Liver (tissue), 9 donors: ENCODE measurements around the gene RECQL5. TPM values are rescaled to one million over a fixed set of nuclear protein-coding genes. Genes with fewer than 3 reads are reported as not detected.

Experiments used
- DNase-seq: peaks from one replicate; pipeline ENCODE4 v3.0.0-alpha.2; 2017; ENCODE audit warnings: low spot score
- H3K27ac ChIP-seq, 2 donors: one replicate each; pipeline ENCODE4 v1.7.0; 2013; ENCODE audit warnings: inconsistent platforms in 2 of 2, low read length in 2 of 2, control low read depth in 1 of 2, low read depth in 1 of 2, mild to moderate bottlenecking in 1 of 2
- H3K27me3 ChIP-seq, 4 donors: one replicate each; pipeline versions ENCODE4 v1.6.1 to v1.7.0; 2013; ENCODE audit warnings: low read length in 3 of 4, inconsistent platforms in 1 of 4, mild to moderate bottlenecking in 1 of 4, moderate library complexity in 1 of 4; ENCODE audit not compliant: control insufficient read depth in 4 of 4, insufficient read depth in 4 of 4
- H3K36me3 ChIP-seq, 4 donors: one replicate each; pipeline versions ENCODE4 v1.6.1 to v1.7.0; 2013; ENCODE audit warnings: low read length in 3 of 4, mild to moderate bottlenecking in 3 of 4, low read depth in 1 of 4, moderate library complexity in 1 of 4; ENCODE audit not compliant: control insufficient read depth in 4 of 4, insufficient read depth in 3 of 4
- H3K4me1 ChIP-seq, 4 donors: one replicate each; pipeline versions ENCODE4 v1.6.1 to v1.7.0; 2013; ENCODE audit warnings: low read length in 3 of 4, mild to moderate bottlenecking in 3 of 4, moderate library complexity in 1 of 4; ENCODE audit not compliant: control insufficient read depth in 4 of 4, insufficient read depth in 4 of 4
- H3K4me3 ChIP-seq, 3 donors: one replicate each; pipeline versions ENCODE4 v1.6.1 to v1.7.0; 2013; ENCODE audit warnings: low read length in 3 of 3, control low read depth in 1 of 3, low read depth in 1 of 3, mild to moderate bottlenecking in 1 of 3
- H3K9ac ChIP-seq, 2 donors: one replicate each; pipeline ENCODE4 v1.7.0; 2013; ENCODE audit warnings: low read length in 2 of 2, mild to moderate bottlenecking in 2 of 2, moderate library complexity in 2 of 2, control low read depth in 1 of 2, low read depth in 1 of 2
- H3K9me3 ChIP-seq, 4 donors: one replicate each; pipeline versions ENCODE4 v1.6.1 to v1.7.0; 2013; ENCODE audit warnings: low read length in 3 of 4; ENCODE audit not compliant: control insufficient read depth in 4 of 4
- ATF3 ChIP-seq: IDR thresholded peaks from 2 replicates; pipeline ENCODE4 v1.6.1; 2016; ENCODE audit warnings: antibody characterized with exemption
- CTCF ChIP-seq: fragments of 150-350 bp; IDR thresholded peaks from 2 replicates; pipeline ENCODE4 v1.5.1; 2017; ENCODE audit warnings: improper control_type of control experiment, low read depth, low read length; ENCODE audit not compliant: missing input control
- EGR1 ChIP-seq, 2 donors: IDR thresholded peaks; 2 replicates each; pipeline ENCODE4 v1.6.1; 2016 to 2018; ENCODE audit warnings: antibody characterized with exemption in 2 of 2, low read depth in 2 of 2
- FOXA2 ChIP-seq: IDR thresholded peaks from 2 replicates; pipeline ENCODE4 v1.6.1; 2016; ENCODE audit warnings: antibody characterized with exemption
- GABPA ChIP-seq, 2 donors: IDR thresholded peaks in 1 of 2; conservative IDR thresholded peaks in 1 of 2; 2 replicates each; pipeline ENCODE4 v1.6.1; 2016; ENCODE audit warnings: antibody characterized with exemption in 2 of 2, mild to moderate bottlenecking in 1 of 2, moderate library complexity in 1 of 2
- HNF4A ChIP-seq, 2 donors: conservative IDR thresholded peaks; 2 replicates each; pipeline ENCODE4 v1.6.1; 2016; ENCODE audit warnings: antibody characterized with exemption in 2 of 2, mild to moderate bottlenecking in 2 of 2
- HNF4G ChIP-seq: IDR thresholded peaks from 2 replicates; pipeline ENCODE4 v1.6.1; 2016; ENCODE audit warnings: antibody characterized with exemption
- JUND ChIP-seq, 2 donors: IDR thresholded peaks; 2 replicates each; pipeline ENCODE4 v1.6.1; 2016; ENCODE audit warnings: antibody characterized with exemption in 2 of 2
- MAX ChIP-seq: IDR thresholded peaks from 2 replicates; pipeline ENCODE4 v1.6.1; 2016; ENCODE audit warnings: antibody characterized with exemption
- NR2F2 ChIP-seq: IDR thresholded peaks from 2 replicates; pipeline ENCODE4 v1.6.1; 2016; ENCODE audit warnings: antibody characterized with exemption
- RAD21 ChIP-seq, 2 donors: IDR thresholded peaks; 2 replicates each; pipeline ENCODE4 v1.6.1; 2016; ENCODE audit warnings: antibody characterized with exemption in 2 of 2, mild to moderate bottlenecking in 2 of 2
- REST ChIP-seq: IDR thresholded peaks from 2 replicates; pipeline ENCODE4 v1.6.1; 2016; ENCODE audit warnings: antibody characterized with exemption, mild to moderate bottlenecking
- SP1 ChIP-seq: IDR thresholded peaks from 2 replicates; pipeline ENCODE4 v1.6.1; 2018; ENCODE audit warnings: antibody characterized with exemption, mild to moderate bottlenecking
- TAF1 ChIP-seq: conservative IDR thresholded peaks from 2 replicates; pipeline ENCODE4 v1.6.1; 2016; ENCODE audit warnings: antibody characterized with exemption, mild to moderate bottlenecking
- YY1 ChIP-seq: IDR thresholded peaks from 2 replicates; pipeline ENCODE4 v1.6.1; 2016; ENCODE audit warnings: antibody characterized with exemption, mild to moderate bottlenecking
- ZBTB33 ChIP-seq: IDR thresholded peaks from 2 replicates; pipeline ENCODE4 v1.6.1; 2016; ENCODE audit warnings: antibody characterized with exemption
- WGBS: extraction: QIAGEN DNeasy Blood & Tissue Kit; methylation state at CpG from one replicate; pipeline ENCODE4 v1.1.7; 2013; 5-methylcytosine and 5-hydroxymethylcytosine counted together
- polyA plus RNA-seq, 2 donors: library from polyadenylated mRNA; stranded (reverse) in 1 of 2; unstranded in 1 of 2; fragments of 200-250 nt in 1 of 2; fragments of >200 nt in 1 of 2; fragmentation: Nextera tagmentation in 1 of 2; extraction: Ambion mirVana in 1 of 2; gene quantifications; one replicate each; pipeline versions ENCODE4 v1.2.1 to v1.2.3, GENCODE V29; 2013 to 2015
- total RNA-seq, 2 donors: library from RNA; depleted of rRNA; stranded (reverse); fragments of >200 nt; gene quantifications; one replicate each; pipeline ENCODE4 v1.2.3, GENCODE V29; 2014
- donor health status: healthy.
- donor health status: healthy.
- donor health status: healthy.
- donor health status: healthy.
- donor health status: healthy.

RECQL5 gene
- total and polyA plus RNA-seq, 4 donors: 8.3 to 15.1 (median 11.5) TPM

GRCh38 chr17:75590849-75591721 is 75.9 kb downstream of the RECQL5 start:
- H3K9ac ChIP-seq: no peak overlapping the region
- H3K27me3 ChIP-seq: no peaks in the 10 kb centered on the region
- peaks cover 3 to 13% (median 8%) of the 10 kb centered on the region in 4 donors for H3K4me1 ChIP-seq
- H3K4me3 ChIP-seq: no peak overlapping the region
- no peaks in the 10 kb centered on the region for H3K9me3 ChIP-seq
- no peak for DNase-seq
- no peak overlapping the region for H3K27ac ChIP-seq
- peaks cover 0 to 1% (median 0%) of the 10 kb centered on the region in 4 donors for H3K36me3 ChIP-seq
- 89% methylated on average over 12 of the region's 12 CpGs for WGBS
- no peak for TF ChIP-seq NR2F2
- no peak for TF ChIP-seq ZBTB33
- TF ChIP-seq HNF4G: no peak
- no peak for TF ChIP-seq GABPA (IDR thresholded peaks at IDR 0.05 in 1 of 2, conservative IDR thresholded peaks at IDR 0.05 in 1 of 2)
- no peak for TF ChIP-seq EGR1 (IDR thresholded peaks at IDR 0.05; ENCODE audit: low read depth in 2 of 2)
- no peak for TF ChIP-seq HNF4A (conservative IDR thresholded peaks at IDR 0.05)
- no peak for TF ChIP-seq RAD21 (IDR thresholded peaks at IDR 0.05)

- Histone ChIP-seq H3K27ac (no peak overlapping the region), H3K4me1 (peaks cover 3 to 13% (median 8%) of the 10 kb centered on the region in 4 donors), H3K4me3 (no peak overlapping the region), H3K9ac (no peak overlapping the region), H3K36me3 (peaks cover 0 to 1% (median 0%) of the 10 kb centered on the region in 4 donors), H3K9me3 (no peaks in the 10 kb centered on the region), H3K27me3 (no peaks in the 10 kb centered on the region)
- no peak for DNase-seq
- no peak for TF ChIP-seq CTCF
- TF ChIP-seq HNF4G: no peak
- TF ChIP-seq TAF1: no peak
- TF ChIP-seq EGR1 (IDR thresholded peaks at IDR 0.05; ENCODE audit: low read depth in 2 of 2): no peak
- no peak for TF ChIP-seq GABPA (IDR thresholded peaks at IDR 0.05 in 1 of 2, conservative IDR thresholded peaks at IDR 0.05 in 1 of 2)
- no peak for TF ChIP-seq REST
- no peak for TF ChIP-seq ATF3
- TF ChIP-seq FOXA2: no peak
- no peak for TF ChIP-seq JUND (IDR thresholded peaks at IDR 0.05)
- no peak for TF ChIP-seq ZBTB33
- no peak for TF ChIP-seq SP1
- TF ChIP-seq HNF4A (conservative IDR thresholded peaks at IDR 0.05): no peak
- no peak for TF ChIP-seq MAX
- no peak for TF ChIP-seq YY1
- WGBS: 90% methylated on average over 8 of the region's 8 CpGs
These were observed 76.6 kb downstream of the RECQL5 start for GRCh38 chr17:75590314-75590761.
